Kidney (tissue), 14 donors: ENCODE data around the gene RRP1. TPM values are rescaled to one million over a fixed set of nuclear protein-coding genes. Genes with fewer than 3 reads are reported as not detected.

Experiments used
- DNase-seq, 5 donors: peaks; one replicate each; pipeline ENCODE4 v3.0.0-alpha.2; 2013 to 2020
- FAIRE-seq: peaks from 2 replicates; lab custom pipeline; 2012; peaks lifted over from hg19 to GRCh38; lab: Jason Lieb, UNC
- H3K27ac ChIP-seq, 2 donors: one replicate each; pipeline ENCODE4 v1.7.0; 2013; ENCODE audit warnings: low read depth in 2 of 2, low read length in 2 of 2, inconsistent platforms in 1 of 2
- H3K27me3 ChIP-seq: one replicate; pipeline ENCODE4 v1.7.1; 2013; ENCODE audit warnings: low read length, inconsistent platforms; ENCODE audit not compliant: control insufficient read depth, insufficient read depth
- H3K36me3 ChIP-seq, 3 donors: one replicate each; pipeline versions ENCODE4 v1.7.0 to v1.7.1; 2013; ENCODE audit warnings: low read length in 3 of 3, control low read depth in 1 of 3, inconsistent platforms in 1 of 3; ENCODE audit not compliant: insufficient read depth in 3 of 3, control insufficient read depth in 2 of 3
- H3K4me1 ChIP-seq, 3 donors: one replicate each; pipeline versions ENCODE4 v1.7.0 to v1.7.1; 2013; ENCODE audit warnings: low read length in 3 of 3, inconsistent platforms in 1 of 3, low read depth in 1 of 3; ENCODE audit not compliant: control insufficient read depth in 2 of 3, insufficient read depth in 2 of 3
- H3K4me3 ChIP-seq, 3 donors: one replicate each; pipeline versions ENCODE4 v1.7.0 to v1.8.1; 2013; ENCODE audit warnings: low read length in 3 of 3, control low read depth in 1 of 3, inconsistent platforms in 1 of 3
- H3K9ac ChIP-seq, 3 donors: one replicate each; pipeline versions ENCODE4 v1.7.0 to v1.7.1; 2013; ENCODE audit warnings: low read length in 3 of 3, control low read depth in 1 of 3, inconsistent platforms in 1 of 3
- H3K9me3 ChIP-seq, 3 donors: one replicate each; pipeline versions ENCODE4 v1.7.0 to v1.7.1; 2013; ENCODE audit warnings: low read length in 3 of 3, control low read depth in 1 of 3, inconsistent platforms in 1 of 3; ENCODE audit not compliant: control insufficient read depth in 2 of 3, insufficient read depth in 1 of 3
- intact Hi-C: fragments of 100-400 bp; cut with DNase I; formaldehyde crosslinking; loops from one replicate; pipeline ENCODE4 v1.11.1; 2022
- polyA plus RNA-seq: library from polyadenylated mRNA; stranded (reverse); fragments of 350-450 nt; fragmentation: Illumina TruSeq; extraction: RNeasy Lipid Tissue Mini Kit (QIAGEN cat#74804); gene quantifications from one replicate; pipeline ENCODE4 v1.2.3, GENCODE V29; 2014; ENCODE audit warnings: low read depth, low replicate concordance; ENCODE audit not compliant: insufficient read depth
- total RNA-seq: library from RNA; stranded (reverse); fragmentation: NEBNext Ultra II Directional; extraction: Animal tissue kit (Norgen Biotek cat#: 25700); gene quantifications from one replicate; pipeline ENCODE4 v1.2.1, GENCODE V29; 2021
- TF ChIP-seq, protein P1 (sequence below): IDR thresholded peaks from 3 replicates; pipeline ENCODE4 v1.5.1; 2012; ENCODE audit warnings: mild to moderate bottlenecking, moderate library complexity, borderline replicate concordance; ENCODE audit not compliant: insufficient read depth; ENCODE audit errors: extremely low read depth
- donor health status: control.
- donor health status: control.
- donor health status: control.
- donor health status: control.
- donor health status: control.
- donor health status: DM: yes; HTN: yes; CAD: no.
- donor health status: Normal renal cell carcinoma (clear cell type).

The RRP1 gene
- total and polyA plus RNA-seq, 2 donors from 2014 or later = 12.9 to 18.7 TPM

DNA sequence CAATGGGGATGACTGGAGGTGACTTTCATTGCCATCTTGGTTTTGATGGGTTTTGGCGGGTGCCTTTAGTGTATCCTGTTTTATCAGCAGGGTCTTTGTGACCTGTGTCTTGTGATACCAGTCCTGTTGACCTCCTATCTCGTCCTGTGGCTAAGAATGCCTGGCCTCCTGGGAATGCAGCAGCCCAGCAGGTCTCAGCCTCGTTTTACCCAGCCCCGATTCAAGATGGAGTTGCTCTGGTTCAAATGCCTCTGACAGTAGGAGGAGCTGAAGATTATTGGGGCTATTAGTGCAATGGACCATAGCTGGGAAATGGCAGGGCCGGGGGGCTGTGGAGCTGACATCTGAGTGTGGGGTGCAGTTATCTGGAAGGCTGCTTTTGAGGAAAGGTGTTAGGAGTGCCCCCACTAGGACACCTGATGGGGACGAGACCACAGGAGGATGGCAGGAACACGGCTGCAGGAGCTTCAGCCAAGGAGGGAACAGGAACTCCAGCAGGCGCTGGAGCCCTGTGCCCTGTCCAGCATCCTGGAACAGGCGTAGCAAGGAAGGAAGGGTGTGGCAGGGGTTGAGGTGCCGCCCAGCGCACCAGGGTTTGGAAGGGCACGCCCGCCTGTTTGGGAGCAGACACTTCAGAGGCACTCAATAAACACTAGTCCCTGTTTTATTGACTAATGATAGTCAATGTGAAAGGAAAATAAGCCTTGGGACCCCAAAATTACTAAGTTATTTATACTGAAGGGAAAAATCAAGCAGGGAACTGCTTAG, 60.3 kb downstream of the RRP1 start:
- Histone ChIP-seq H3K36me3 (no peaks in the 10 kb centered on the region), H3K27ac (no peak overlapping the region), H3K9me3 (no peaks in the 10 kb centered on the region), H3K9ac (no peak overlapping the region), H3K27me3 (no peaks in the 10 kb centered on the region), H3K4me1 (no peaks in the 10 kb centered on the region), H3K4me3 (no peak overlapping the region)
- DNase-seq (no peak), FAIRE-seq (no peak)
- intact Hi-C loops = no loop called here
- TF ChIP-seq, protein P1, sequence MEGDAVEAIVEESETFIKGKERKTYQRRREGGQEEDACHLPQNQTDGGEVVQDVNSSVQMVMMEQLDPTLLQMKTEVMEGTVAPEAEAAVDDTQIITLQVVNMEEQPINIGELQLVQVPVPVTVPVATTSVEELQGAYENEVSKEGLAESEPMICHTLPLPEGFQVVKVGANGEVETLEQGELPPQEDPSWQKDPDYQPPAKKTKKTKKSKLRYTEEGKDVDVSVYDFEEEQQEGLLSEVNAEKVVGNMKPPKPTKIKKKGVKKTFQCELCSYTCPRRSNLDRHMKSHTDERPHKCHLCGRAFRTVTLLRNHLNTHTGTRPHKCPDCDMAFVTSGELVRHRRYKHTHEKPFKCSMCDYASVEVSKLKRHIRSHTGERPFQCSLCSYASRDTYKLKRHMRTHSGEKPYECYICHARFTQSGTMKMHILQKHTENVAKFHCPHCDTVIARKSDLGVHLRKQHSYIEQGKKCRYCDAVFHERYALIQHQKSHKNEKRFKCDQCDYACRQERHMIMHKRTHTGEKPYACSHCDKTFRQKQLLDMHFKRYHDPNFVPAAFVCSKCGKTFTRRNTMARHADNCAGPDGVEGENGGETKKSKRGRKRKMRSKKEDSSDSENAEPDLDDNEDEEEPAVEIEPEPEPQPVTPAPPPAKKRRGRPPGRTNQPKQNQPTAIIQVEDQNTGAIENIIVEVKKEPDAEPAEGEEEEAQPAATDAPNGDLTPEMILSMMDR = no peak

DNA sequence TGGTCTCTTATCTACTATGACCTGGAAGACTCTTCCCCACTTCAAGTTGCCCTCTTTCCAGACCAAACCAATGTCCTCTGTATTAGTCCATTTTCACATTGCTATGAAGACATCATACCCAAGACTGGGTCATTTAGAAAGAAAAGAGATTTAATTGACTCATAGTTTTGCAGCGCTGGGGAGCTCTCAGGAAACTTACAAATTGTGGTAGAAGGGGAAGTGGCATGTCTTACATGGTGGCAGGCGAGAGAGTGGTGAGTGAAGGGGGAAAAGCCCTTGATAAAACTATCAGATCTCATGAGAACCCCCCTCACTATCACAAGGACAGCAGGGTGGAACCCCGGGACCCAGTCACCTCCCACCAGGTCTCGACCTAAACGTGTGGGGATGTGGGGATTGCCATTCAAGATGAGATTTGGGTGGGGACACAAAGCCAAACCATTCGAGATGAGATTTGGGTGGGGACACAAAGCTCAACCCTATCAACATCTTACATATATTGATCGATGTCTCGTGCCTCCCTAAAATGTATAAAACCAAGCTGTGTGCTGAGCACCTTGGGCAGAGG, 61.4 kb downstream of the RRP1 start:
- TF ChIP-seq, protein P1 = no peak
- Histone ChIP-seq H3K27ac (no peak overlapping the region), H3K4me1 (no peaks in the 10 kb centered on the region), H3K9ac (no peak overlapping the region), H3K27me3 (no peaks in the 10 kb centered on the region), H3K4me3 (no peak overlapping the region), H3K9me3 (no peaks in the 10 kb centered on the region), H3K36me3 (no peaks in the 10 kb centered on the region)
- intact Hi-C loops = no loop called here
- DNase-seq = no peak
- no peak for FAIRE-seq

DNA sequence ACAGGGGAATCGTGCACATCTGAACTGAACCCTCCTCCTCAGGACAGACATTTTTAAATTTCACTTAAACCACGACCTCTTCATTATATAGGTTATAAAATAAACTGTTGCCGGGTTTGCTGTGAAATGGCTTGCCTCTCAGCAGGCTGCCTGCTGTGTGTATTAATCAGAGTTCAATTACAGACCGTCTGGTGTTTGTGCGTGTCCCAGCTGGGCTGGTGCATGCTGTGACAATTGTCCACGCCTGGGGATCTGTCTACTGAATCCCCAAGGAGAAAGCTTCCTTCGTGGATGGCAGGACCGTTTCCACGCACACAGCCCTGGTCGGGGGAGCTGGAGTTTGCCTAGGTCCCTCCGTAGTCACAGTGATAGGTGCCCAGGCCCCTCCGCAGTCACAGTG, 62.2 kb downstream of the RRP1 start:
- no peak for FAIRE-seq
- Histone ChIP-seq H3K9ac (no peak overlapping the region), H3K36me3 (no peaks in the 10 kb centered on the region), H3K27me3 (no peaks in the 10 kb centered on the region), H3K27ac (no peak overlapping the region), H3K4me1 (no peaks in the 10 kb centered on the region), H3K4me3 (no peak overlapping the region), H3K9me3 (no peaks in the 10 kb centered on the region)
- TF ChIP-seq, protein P1 = no peak
- intact Hi-C loops = no loop called here
- no peak for DNase-seq
